Activated naive CD4-positive, alpha-beta T cell treated with anti-CD3 and anti-CD28 coated beads for 36 hours (primary cell): ENCODE results near the gene TTL. TPM values are rescaled to one million over a fixed set of nuclear protein-coding genes. Genes with fewer than 3 reads are reported as not detected.

Source experiments
- CTCF ChIA-PET: fragments of 350-600 bp; sonication (Branson Sonifier 250); formaldehyde crosslinking; loops from one replicate; lab custom pipeline; 2021; ENCODE audit warnings: antibody characterized with exemption; lab: Charles Lee
- DNase-seq: peaks from one replicate; pipeline ENCODE4 v3.0.0-alpha.2; 2020
- H3K27ac Mint-ChIP-seq: one replicate; pipeline ENCODE4 v1.8.0; 2021; ENCODE audit warnings: mild to moderate bottlenecking, mixed read lengths
- H3K27me3 Mint-ChIP-seq: one replicate; pipeline ENCODE4 v1.8.0; 2021; ENCODE audit warnings: low read depth, mixed read lengths
- H3K36me3 Mint-ChIP-seq: one replicate; pipeline ENCODE4 v1.8.0; 2021; ENCODE audit warnings: low read depth, mixed read lengths
- H3K4me1 Mint-ChIP-seq: one replicate; pipeline ENCODE4 v1.8.0; 2021; ENCODE audit warnings: low read depth, mixed read lengths
- H3K4me3 Mint-ChIP-seq: one replicate; pipeline ENCODE4 v1.8.0; 2021; ENCODE audit warnings: mild to moderate bottlenecking, moderate library complexity, mixed read lengths
- H3K9me3 Mint-ChIP-seq: one replicate; pipeline ENCODE4 v1.8.0; 2021; ENCODE audit warnings: mixed read lengths
- intact Hi-C: fragments of 100-400 bp; cut with micrococcal nuclease; formaldehyde crosslinking; loops from one replicate; pipeline ENCODE4 v1.15.1; 2023
- total RNA-seq, 2 experiments: library from RNA; stranded (reverse); gene quantifications; one replicate each; pipeline ENCODE4 v1.2.3, GENCODE V29; 2021

TTL gene
- total RNA-seq, 2 experiments from 2014 or later = 20.2 to 21.3 TPM

GRCh38 chr2:112572005-112572404, 90.0 kb downstream of the TTL start:
- Mint-ChIP-seq H3K4me1 (no peaks in the 10 kb centered on the region), H3K36me3 (peaks cover 70% of the 10 kb centered on the region), H3K9me3 (no peaks in the 10 kb centered on the region), H3K4me3 (no peak overlapping the region), H3K27ac (no peak overlapping the region), H3K27me3 (no peaks in the 10 kb centered on the region)
- no peak for DNase-seq
- intact Hi-C loops = no loop called here
- CTCF ChIA-PET = no interaction called here

GRCh38 chr2:112577756-112578155, 95.8 kb downstream of the TTL start:
- no peaks in the 10 kb centered on the region for H3K27me3 Mint-ChIP-seq
- H3K4me1 Mint-ChIP-seq = peaks cover 4% of the 10 kb centered on the region
- intact Hi-C loops = no loop called here
- DNase-seq = no peak
- no peaks in the 10 kb centered on the region for H3K9me3 Mint-ChIP-seq
- peaks cover 27% of the 10 kb centered on the region for H3K36me3 Mint-ChIP-seq
- CTCF ChIA-PET = interaction anchor here (0.7 kb wide), 2 partner anchors 49 to 97 kb away, joined by 5 read pairs; no protein-coding TSS in a partner anchor
- no peak overlapping the region for H3K27ac Mint-ChIP-seq
- H3K4me3 Mint-ChIP-seq = no peak overlapping the region

DNA sequence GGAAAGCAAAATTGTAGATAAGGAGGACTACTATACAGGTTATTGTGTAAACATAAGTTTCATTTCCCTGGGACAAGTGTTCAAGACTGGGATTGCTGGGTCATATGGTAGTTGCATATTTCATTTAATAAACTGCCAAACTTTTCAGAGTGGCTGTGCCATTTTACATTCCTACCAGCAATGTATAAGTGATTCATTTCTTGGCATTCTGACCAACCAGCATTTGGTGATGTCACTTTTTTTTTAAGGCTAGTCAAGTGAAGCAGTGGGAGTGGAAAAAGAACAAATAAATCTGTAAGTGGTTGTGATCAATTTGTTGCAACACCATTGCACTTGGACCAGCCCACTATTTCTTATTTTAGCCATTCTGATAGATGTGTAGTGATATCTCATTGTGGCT, 97.3 kb downstream of the TTL start:
- Mint-ChIP-seq H3K27ac (no peak overlapping the region), H3K36me3 (peaks cover 19% of the 10 kb centered on the region), H3K27me3 (no peaks in the 10 kb centered on the region), H3K4me3 (no peak overlapping the region), H3K9me3 (no peaks in the 10 kb centered on the region), H3K4me1 (peaks cover 13% of the 10 kb centered on the region)
- intact Hi-C loops = no loop called here
- DNase-seq = no peak
- CTCF ChIA-PET = no interaction called here

GRCh38 chr2:112580084-112580483, 98.1 kb downstream of the TTL start:
- DNase-seq = no peak
- H3K9me3 Mint-ChIP-seq = no peaks in the 10 kb centered on the region
- H3K27me3 Mint-ChIP-seq = no peaks in the 10 kb centered on the region
- H3K4me3 Mint-ChIP-seq = no peak overlapping the region
- no peak overlapping the region for H3K27ac Mint-ChIP-seq
- CTCF ChIA-PET = no interaction called here
- intact Hi-C loops = no loop called here
- H3K4me1 Mint-ChIP-seq = peaks cover 17% of the 10 kb centered on the region
- peaks cover 12% of the 10 kb centered on the region for H3K36me3 Mint-ChIP-seq

DNA sequence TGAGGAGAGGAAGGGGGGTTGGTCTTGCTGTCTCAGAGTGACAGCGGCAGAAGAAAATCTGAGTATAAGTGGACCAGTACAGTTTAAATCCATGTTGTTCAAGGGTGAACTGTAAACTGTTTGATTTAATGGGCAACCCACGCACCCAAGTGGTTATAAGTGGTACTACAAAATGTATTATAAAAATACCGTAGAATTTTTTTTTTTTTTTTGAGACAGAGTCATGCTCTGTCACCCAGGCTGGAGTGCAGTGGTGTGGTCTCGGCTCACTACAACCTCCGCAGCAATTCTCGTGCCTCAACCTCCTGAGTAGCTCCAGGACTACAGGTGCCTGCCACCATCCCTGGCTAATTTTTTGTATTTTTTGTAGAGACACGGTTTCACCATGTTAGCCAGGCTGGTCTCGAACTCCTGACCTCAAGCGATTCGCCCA, 100.4 kb downstream of the TTL start:
- Mint-ChIP-seq H3K27ac (no peak overlapping the region), H3K4me1 (peaks cover 26% of the 10 kb centered on the region), H3K9me3 (no peaks in the 10 kb centered on the region), H3K4me3 (peak overlapping the region; percentile 7), H3K36me3 (peaks cover 3% of the 10 kb centered on the region), H3K27me3 (no peaks in the 10 kb centered on the region)
- DNase-seq = peak; percentile 38
- CTCF ChIA-PET = interaction anchor here (0.7 to 1.5 kb wide), 6 partner anchors 9 to 379 kb away, joined by 3 to 8 read pairs (median 4); no protein-coding TSS in a partner anchor
- intact Hi-C loops = loop anchor here (1.0 kb wide), 2 partner anchors 323 to 461 kb away; no protein-coding TSS in a partner anchor

GRCh38 chr2:112583497-112584133, 101.7 kb downstream of the TTL start:
- Mint-ChIP-seq H3K36me3 (peaks cover 8% of the 10 kb centered on the region), H3K4me1 (peaks cover 26% of the 10 kb centered on the region), H3K27me3 (no peaks in the 10 kb centered on the region), H3K9me3 (no peaks in the 10 kb centered on the region), H3K27ac (peak overlapping the region; percentile 96), H3K4me3 (peak overlapping the region; percentile 98)
- DNase-seq = peak; percentile 23
- CTCF ChIA-PET = interaction anchor here (0.6 to 2.5 kb wide), 8 partner anchors 16 to 327 kb away, joined by 3 to 23 read pairs (median 3); no protein-coding TSS in a partner anchor
- intact Hi-C loops = loop anchor here (1.0 to 2.0 kb wide), 10 partner anchors 41 to 699 kb away; partner anchors contain the start of genes ANAPC1, POLR1B, SLC20A1 and TMEM87B

GRCh38 chr2:112584134-112584890, 102.4 kb downstream of the TTL start, which contains the start of gene CHCHD5:
TSS of gene CHCHD5 (plus strand) at chr2:112584609. CDS start at chr2:112584648, 39 bp downstream.
- H3K4me1 Mint-ChIP-seq = peaks cover 26% of the 10 kb centered on the region
- H3K27me3 Mint-ChIP-seq = no peaks in the 10 kb centered on the region
- H3K36me3 Mint-ChIP-seq = peaks cover 11% of the 10 kb centered on the region
- peak within 1 kb of the TSS; percentile 98 for H3K4me3 Mint-ChIP-seq
- H3K9me3 Mint-ChIP-seq = no peaks in the 10 kb centered on the region
- CTCF ChIA-PET = interaction anchor here (0.6 to 2.9 kb wide), 10 partner anchors 15 to 521 kb away, joined by 3 to 23 read pairs (median 3); no protein-coding TSS in a partner anchor
- peak within 1 kb of the TSS; percentile 96 for H3K27ac Mint-ChIP-seq
- intact Hi-C loops = loop anchor here (1.0 to 2.0 kb wide), 10 partner anchors 40 to 700 kb away; partner anchors contain the start of genes ANAPC1, POLR1B, SLC20A1 and TMEM87B
- peak; percentile 96 for DNase-seq

DNA sequence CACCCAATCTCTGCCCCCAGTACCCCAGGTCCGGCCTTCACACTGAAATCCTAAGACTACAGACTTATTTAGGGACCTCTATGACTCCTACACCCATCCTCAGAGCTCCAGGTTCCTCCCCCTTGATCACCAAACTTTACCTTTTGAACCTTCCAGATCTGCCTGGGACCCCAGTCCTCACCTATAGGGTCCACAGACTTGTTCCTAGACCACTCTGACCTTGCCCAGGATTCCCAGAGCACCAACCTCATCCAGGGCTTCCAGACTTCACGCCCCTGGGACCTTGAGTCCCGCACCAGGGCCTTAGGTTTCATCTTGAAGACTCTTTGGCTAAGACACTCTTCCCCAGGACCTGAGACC, 102.9 kb downstream of the TTL start:
- intact Hi-C loops = loop anchor here (1.0 to 2.0 kb wide), 10 partner anchors 39 to 701 kb away; partner anchors contain the start of genes ANAPC1, POLR1B, SLC20A1 and TMEM87B
- no peak for DNase-seq
- Mint-ChIP-seq H3K27me3 (no peaks in the 10 kb centered on the region), H3K9me3 (no peaks in the 10 kb centered on the region), H3K4me3 (peak overlapping the region; percentile 98), H3K36me3 (peaks cover 11% of the 10 kb centered on the region), H3K27ac (peak overlapping the region; percentile 96), H3K4me1 (peaks cover 26% of the 10 kb centered on the region)
- CTCF ChIA-PET = interaction anchor here (0.7 to 2.9 kb wide), 7 partner anchors 15 to 521 kb away, joined by 3 to 23 read pairs (median 3); no protein-coding TSS in a partner anchor

GRCh38 chr2:112585400-112585799, 103.4 kb downstream of the TTL start:
- CTCF ChIA-PET = interaction anchor here (0.7 to 2.9 kb wide), 4 partner anchors 14 to 141 kb away, joined by 3 to 23 read pairs (median 8); no protein-coding TSS in a partner anchor
- H3K4me1 Mint-ChIP-seq = peaks cover 26% of the 10 kb centered on the region
- intact Hi-C loops = loop anchor here (2.0 kb wide), 1 partner anchor 531 kb away; the partner anchor contains the start of gene TMEM87B
- H3K4me3 Mint-ChIP-seq = peak overlapping the region; percentile 98
- no peaks in the 10 kb centered on the region for H3K9me3 Mint-ChIP-seq
- H3K27me3 Mint-ChIP-seq = no peaks in the 10 kb centered on the region
- H3K27ac Mint-ChIP-seq = peak overlapping the region; percentile 96
- H3K36me3 Mint-ChIP-seq = peaks cover 11% of the 10 kb centered on the region
- DNase-seq = no peak

DNA sequence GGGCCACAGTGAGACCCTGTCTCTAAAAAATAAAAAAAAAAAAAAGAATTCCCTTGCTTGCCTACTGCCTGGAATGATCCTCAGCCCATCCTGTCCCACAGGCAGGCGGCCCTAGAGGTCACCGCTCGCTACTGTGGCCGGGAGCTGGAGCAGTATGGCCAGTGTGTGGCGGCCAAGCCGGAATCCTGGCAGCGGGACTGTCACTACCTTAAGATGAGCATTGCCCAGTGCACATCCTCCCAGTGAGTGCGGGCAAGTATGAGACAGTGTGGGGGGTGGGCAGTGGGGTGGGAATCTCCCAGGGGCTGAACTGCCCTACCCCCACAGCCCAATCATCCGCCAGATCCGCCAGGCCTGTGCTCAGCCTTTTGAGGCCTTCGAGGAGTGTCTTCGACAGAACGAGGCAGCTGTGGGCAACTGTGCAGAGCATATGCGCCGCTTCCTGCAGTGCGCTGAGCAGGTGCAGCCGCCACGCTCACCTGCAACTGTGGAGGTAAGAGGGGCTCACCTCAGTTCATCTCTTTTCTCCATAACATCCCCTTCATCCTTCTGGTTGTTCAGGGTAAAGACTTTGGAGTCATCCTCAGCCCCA, 104.0 kb downstream of the TTL start:
- Mint-ChIP-seq H3K9me3 (no peaks in the 10 kb centered on the region), H3K4me1 (peaks cover 26% of the 10 kb centered on the region), H3K4me3 (peak overlapping the region; percentile 2), H3K27ac (no peak overlapping the region), H3K36me3 (peaks cover 11% of the 10 kb centered on the region), H3K27me3 (no peaks in the 10 kb centered on the region)
- no peak for DNase-seq
- CTCF ChIA-PET = interaction anchor here (2.5 to 2.9 kb wide), 2 partner anchors 13 to 140 kb away, joined by 13 to 23 read pairs; no protein-coding TSS in a partner anchor
- intact Hi-C loops = loop anchor here (2.0 kb wide), 1 partner anchor 531 kb away; the partner anchor contains the start of gene TMEM87B

DNA sequence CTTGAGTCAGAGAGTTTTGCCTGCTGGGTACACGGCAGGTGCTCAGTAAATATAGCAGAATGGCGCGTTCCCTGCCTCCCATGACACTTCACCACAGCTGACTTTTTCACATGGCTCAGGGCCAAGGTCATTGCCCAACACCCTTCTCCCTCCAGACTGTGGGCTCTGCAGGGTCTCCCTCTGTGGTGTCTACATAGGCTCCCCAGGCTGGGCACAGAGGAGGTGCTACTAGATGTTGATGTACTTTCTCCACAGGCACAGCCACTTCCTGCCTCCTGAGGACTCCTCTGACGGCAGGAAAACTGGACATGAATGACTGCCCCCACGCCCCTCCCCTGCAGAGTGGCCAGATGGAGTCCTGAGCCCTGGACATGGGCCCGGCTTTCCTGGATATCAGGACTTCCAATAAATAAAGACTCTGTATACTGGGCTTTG, 106.7 kb downstream of the TTL start:
- Mint-ChIP-seq H3K27ac (no peak overlapping the region), H3K4me1 (peaks cover 14% of the 10 kb centered on the region), H3K9me3 (no peaks in the 10 kb centered on the region), H3K36me3 (peaks cover 11% of the 10 kb centered on the region), H3K27me3 (no peaks in the 10 kb centered on the region), H3K4me3 (no peak overlapping the region)
- intact Hi-C loops = no loop called here
- CTCF ChIA-PET = no interaction called here
- DNase-seq = no peak
